Skin of body (tissue), 2 donors: ENCODE results near the gene HIVEP3. TPM values are rescaled to one million over a fixed set of nuclear protein-coding genes. Genes with fewer than 3 reads are reported as not detected.

Experiments used
- DNase-seq: peaks from one replicate; lab custom pipeline; 2025; lab: John Stamatoyannopoulos, UW
- total RNA-seq: library from RNA; depleted of rRNA; stranded (reverse); fragments of >200 nt; gene quantifications from one replicate; pipeline ENCODE4 v1.2.3, GENCODE V29; 2014

HIVEP3 gene
- total RNA-seq, 1 donor from 2014 or later, result 3.3 TPM

GRCh38 chr1:41538741-41539417 is 379.8 kb downstream of the HIVEP3 start:
- no peak for DNase-seq

- DNase-seq, result no peak
These were observed 380.9 kb downstream of the HIVEP3 start for GRCh38 chr1:41537788-41538351.

GRCh38 chr1:41537251-41537650 is 381.5 kb downstream of the HIVEP3 start:
- no peak for DNase-seq

GRCh38 chr1:41536361-41536802 is 382.3 kb downstream of the HIVEP3 start:
- no peak for DNase-seq

GRCh38 chr1:41535716-41536115 is 383.0 kb downstream of the HIVEP3 start:
- DNase-seq, result no peak

GRCh38 chr1:41535276-41535675 is 383.4 kb downstream of the HIVEP3 start:
- DNase-seq, result no peak

- DNase-seq, result no peak
These were observed 384.3 kb downstream of the HIVEP3 start for GRCh38 chr1:41534181-41535076.

GRCh38 chr1:41533731-41534080 is 385.0 kb downstream of the HIVEP3 start:
- no peak for DNase-seq

GRCh38 chr1:41533016-41533730 is 385.5 kb downstream of the HIVEP3 start:
- no peak for DNase-seq

- DNase-seq, result no peak
These were observed 386.3 kb downstream of the HIVEP3 start for GRCh38 chr1:41532206-41532975.

- DNase-seq, result no peak
These were observed 388.3 kb downstream of the HIVEP3 start for GRCh38 chr1:41530411-41530810.

- no peak for DNase-seq
These were observed 388.9 kb downstream of the HIVEP3 start for GRCh38 chr1:41529621-41530395.

- no peak for DNase-seq
These were observed 389.8 kb downstream of the HIVEP3 start for GRCh38 chr1:41528726-41529605.

- DNase-seq, result no peak
These were observed 390.6 kb downstream of the HIVEP3 start for GRCh38 chr1:41528106-41528505.

- DNase-seq, result no peak
These were observed 391.7 kb downstream of the HIVEP3 start for GRCh38 chr1:41526956-41527561.

- no peak for DNase-seq
These were observed 392.7 kb downstream of the HIVEP3 start for GRCh38 chr1:41525891-41526587.

GRCh38 chr1:41524676-41525675 is 393.7 kb downstream of the HIVEP3 start:
- DNase-seq, result no peak
